Suprapubic skin (tissue), 4 donors: ENCODE results near the gene HLCS. TPM values are rescaled to one million over a fixed set of nuclear protein-coding genes. Genes with fewer than 3 reads are reported as not detected.
"Not testable (repeated sequence)": the region's sequence is repeated elsewhere in the genome, so short reads cannot be mapped to it uniquely, and the experiment has no call there.

Source experiments
- DNase-seq, 2 donors: peaks; one replicate each; pipeline ENCODE4 v3.0.0-alpha.2; 2019; ENCODE audit warnings: low spot score in 2 of 2
- H3K27ac ChIP-seq: fragments of 200-600 bp; sonication (generic); one replicate; pipeline ENCODE4 v1.5.1; 2019
- H3K27me3 ChIP-seq: fragments of 200-600 bp; sonication (generic); one replicate; pipeline ENCODE4 v1.5.1; 2019
- H3K36me3 ChIP-seq: fragments of 200-600 bp; sonication (generic); one replicate; pipeline ENCODE4 v1.5.1; 2019
- H3K4me1 ChIP-seq: fragments of 200-600 bp; sonication (generic); one replicate; pipeline ENCODE4 v1.5.1; 2019
- H3K4me3 ChIP-seq: fragments of 200-600 bp; sonication (generic); one replicate; pipeline ENCODE4 v1.5.1; 2019; ENCODE audit warnings: mild to moderate bottlenecking
- H3K9me3 ChIP-seq: fragments of 200-600 bp; sonication (generic); one replicate; pipeline ENCODE4 v1.5.1; 2019
- EP300 ChIP-seq: sonication (generic); formaldehyde crosslinking; IDR thresholded peaks from one replicate; pipeline ENCODE4 v1.6.1; 2017; ENCODE audit warnings: antibody characterized with exemption
- POLR2A ChIP-seq, 2 donors: fragments of 450-650 bp; IDR thresholded peaks; one replicate each; pipeline ENCODE4 v1.6.1; 2017; ENCODE audit warnings: antibody characterized with exemption in 2 of 2, mild to moderate bottlenecking in 2 of 2, moderate library complexity in 2 of 2
- POLR2AphosphoS5 ChIP-seq, 3 donors: sonication (generic); formaldehyde crosslinking; IDR thresholded peaks; one replicate each; pipeline ENCODE4 v1.6.1; 2017; ENCODE audit warnings: antibody characterized with exemption in 3 of 3
- WGBS: methylation state at CpG from one replicate; pipeline ENCODE4 v1.1.5; 2018; 5-methylcytosine and 5-hydroxymethylcytosine counted together
- total RNA-seq, 4 donors: library from RNA; depleted of rRNA; stranded (reverse); fragments of >200 nt; gene quantifications; one replicate each; pipeline ENCODE4 v1.1.0, GENCODE V29; 2016
- TF ChIP-seq, protein P1 (sequence below), 2 donors: fragments of 200-600 bp in 1 of 2; fragments of 450-650 bp in 1 of 2; sonication (generic) in 1 of 2; IDR thresholded peaks; one replicate each; pipeline ENCODE4 v1.5.1; 2016 to 2019; ENCODE audit warnings: antibody characterized with exemption in 2 of 2, mild to moderate bottlenecking in 1 of 2, moderate library complexity in 1 of 2

HLCS gene
- total RNA-seq, 4 donors from 2014 or later = 8.4 to 16.1 (median 11.5) TPM

DNA sequence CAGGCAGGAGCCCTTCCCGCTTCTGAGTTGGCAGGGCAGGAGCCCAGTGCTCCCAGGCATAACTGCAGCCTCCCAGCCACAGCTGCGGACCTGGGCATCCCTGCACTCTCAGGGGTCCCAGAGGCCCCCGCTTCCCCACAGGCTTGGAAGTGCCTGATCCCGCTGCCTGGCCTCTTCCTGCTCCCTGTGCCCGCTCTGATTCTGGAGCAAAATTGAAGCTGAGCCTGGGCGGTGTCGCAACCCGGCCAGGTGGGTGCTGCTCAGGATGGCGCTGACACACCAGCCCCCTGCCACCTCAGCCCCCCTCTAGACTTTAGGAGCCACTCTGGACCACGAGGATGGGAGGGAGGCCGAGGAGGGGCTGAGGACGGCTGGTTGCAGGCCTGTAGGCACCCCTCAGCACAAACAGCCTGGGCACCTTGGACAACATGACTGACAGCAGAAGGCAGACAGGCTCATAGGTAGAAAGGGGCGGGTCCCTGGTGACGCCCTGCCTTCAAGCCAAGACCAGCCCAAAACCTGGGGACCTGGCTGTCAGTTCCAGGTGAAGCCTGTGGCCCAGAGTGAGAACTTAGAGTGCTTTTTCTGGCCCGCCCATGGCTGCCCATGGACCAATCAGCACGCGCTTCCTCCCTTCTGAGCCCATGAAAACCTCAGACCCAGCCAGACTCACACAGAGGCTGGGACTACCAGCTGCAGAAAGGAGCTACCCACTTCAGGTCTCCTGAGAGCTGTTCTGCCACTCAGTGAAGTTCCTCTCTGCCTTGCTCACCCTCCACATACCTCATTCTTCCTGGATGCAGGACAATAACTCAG lies 7.2 kb downstream of the HLCS start:
- no peaks in the 10 kb centered on the region for H3K4me1 ChIP-seq
- no peaks in the 10 kb centered on the region for H3K9me3 ChIP-seq
- peaks cover 23% of the 10 kb centered on the region for H3K36me3 ChIP-seq
- no peak overlapping the region for H3K27ac ChIP-seq
- TF ChIP-seq EP300 (no peak), POLR2AphosphoS5 (IDR thresholded peaks at IDR 0.05) (no peak), POLR2A (IDR thresholded peaks at IDR 0.05) (no peak)
- TF ChIP-seq, protein P1, sequence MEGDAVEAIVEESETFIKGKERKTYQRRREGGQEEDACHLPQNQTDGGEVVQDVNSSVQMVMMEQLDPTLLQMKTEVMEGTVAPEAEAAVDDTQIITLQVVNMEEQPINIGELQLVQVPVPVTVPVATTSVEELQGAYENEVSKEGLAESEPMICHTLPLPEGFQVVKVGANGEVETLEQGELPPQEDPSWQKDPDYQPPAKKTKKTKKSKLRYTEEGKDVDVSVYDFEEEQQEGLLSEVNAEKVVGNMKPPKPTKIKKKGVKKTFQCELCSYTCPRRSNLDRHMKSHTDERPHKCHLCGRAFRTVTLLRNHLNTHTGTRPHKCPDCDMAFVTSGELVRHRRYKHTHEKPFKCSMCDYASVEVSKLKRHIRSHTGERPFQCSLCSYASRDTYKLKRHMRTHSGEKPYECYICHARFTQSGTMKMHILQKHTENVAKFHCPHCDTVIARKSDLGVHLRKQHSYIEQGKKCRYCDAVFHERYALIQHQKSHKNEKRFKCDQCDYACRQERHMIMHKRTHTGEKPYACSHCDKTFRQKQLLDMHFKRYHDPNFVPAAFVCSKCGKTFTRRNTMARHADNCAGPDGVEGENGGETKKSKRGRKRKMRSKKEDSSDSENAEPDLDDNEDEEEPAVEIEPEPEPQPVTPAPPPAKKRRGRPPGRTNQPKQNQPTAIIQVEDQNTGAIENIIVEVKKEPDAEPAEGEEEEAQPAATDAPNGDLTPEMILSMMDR (IDR thresholded peaks at IDR 0.05) = no peak
- no peak for DNase-seq
- 97% methylated on average over 7 of the region's 17 CpGs for WGBS
- H3K4me3 ChIP-seq = no peak overlapping the region
- H3K27me3 ChIP-seq = no peaks in the 10 kb centered on the region

DNA sequence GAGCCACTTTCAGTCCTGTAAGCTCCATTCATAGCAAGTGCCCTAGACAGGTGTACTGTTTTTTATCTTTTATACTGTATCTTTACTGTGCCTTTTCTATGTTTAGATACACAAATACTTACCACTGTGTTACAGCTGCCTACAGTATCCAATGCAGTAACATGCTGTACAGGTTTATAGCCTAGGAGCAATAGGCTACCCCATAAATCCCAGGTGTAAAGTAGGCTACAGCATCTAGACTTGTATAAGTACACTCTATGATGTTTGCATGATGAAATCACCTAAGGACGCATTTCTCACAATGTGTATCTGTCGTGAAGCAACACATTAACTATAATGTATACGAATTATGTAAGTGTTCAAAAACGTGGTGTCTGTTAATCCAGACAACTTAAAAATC lies 10.7 kb downstream of the HLCS start:
- Histone ChIP-seq H3K4me3 (no peak overlapping the region), H3K27me3 (no peaks in the 10 kb centered on the region), H3K4me1 (no peaks in the 10 kb centered on the region), H3K9me3 (no peaks in the 10 kb centered on the region), H3K36me3 (peaks cover 22% of the 10 kb centered on the region), H3K27ac (no peak overlapping the region)
- no peak for DNase-seq
- TF ChIP-seq, protein P1 (IDR thresholded peaks at IDR 0.05) = no peak
- TF ChIP-seq POLR2AphosphoS5 (IDR thresholded peaks at IDR 0.05) = no peak
- TF ChIP-seq POLR2A (IDR thresholded peaks at IDR 0.05) = no peak
- TF ChIP-seq EP300 = no peak
- WGBS = 93% methylated on average over 4 of the region's 4 CpGs

DNA sequence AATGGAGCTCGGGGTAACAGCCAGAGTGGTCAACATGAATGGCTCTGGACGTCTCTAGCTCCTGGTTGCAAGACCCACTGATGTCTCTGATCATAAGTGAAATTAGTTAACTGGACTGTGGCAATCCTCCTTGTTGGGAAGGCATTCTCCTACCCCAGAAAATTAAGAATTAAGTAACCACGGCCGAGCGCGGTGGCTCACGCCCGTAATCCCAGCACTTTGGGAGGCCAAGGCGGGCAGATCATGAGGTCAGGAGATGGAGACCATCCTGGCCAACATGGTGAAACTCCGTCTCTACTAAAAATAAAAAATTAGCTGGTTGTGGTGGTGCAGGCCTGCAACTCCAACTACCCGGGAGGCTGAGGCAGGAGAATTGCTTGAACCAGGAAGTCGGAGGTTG lies 14.1 kb downstream of the HLCS start:
- H3K4me1 ChIP-seq, H3K4me3 ChIP-seq, H3K27me3 ChIP-seq, DNase-seq, H3K27ac ChIP-seq, H3K9me3 ChIP-seq: not testable (repeated sequence)
- WGBS = 95% methylated on average over 12 of the region's 12 CpGs
- peaks cover 26% of the 10 kb centered on the region for H3K36me3 ChIP-seq

DNA sequence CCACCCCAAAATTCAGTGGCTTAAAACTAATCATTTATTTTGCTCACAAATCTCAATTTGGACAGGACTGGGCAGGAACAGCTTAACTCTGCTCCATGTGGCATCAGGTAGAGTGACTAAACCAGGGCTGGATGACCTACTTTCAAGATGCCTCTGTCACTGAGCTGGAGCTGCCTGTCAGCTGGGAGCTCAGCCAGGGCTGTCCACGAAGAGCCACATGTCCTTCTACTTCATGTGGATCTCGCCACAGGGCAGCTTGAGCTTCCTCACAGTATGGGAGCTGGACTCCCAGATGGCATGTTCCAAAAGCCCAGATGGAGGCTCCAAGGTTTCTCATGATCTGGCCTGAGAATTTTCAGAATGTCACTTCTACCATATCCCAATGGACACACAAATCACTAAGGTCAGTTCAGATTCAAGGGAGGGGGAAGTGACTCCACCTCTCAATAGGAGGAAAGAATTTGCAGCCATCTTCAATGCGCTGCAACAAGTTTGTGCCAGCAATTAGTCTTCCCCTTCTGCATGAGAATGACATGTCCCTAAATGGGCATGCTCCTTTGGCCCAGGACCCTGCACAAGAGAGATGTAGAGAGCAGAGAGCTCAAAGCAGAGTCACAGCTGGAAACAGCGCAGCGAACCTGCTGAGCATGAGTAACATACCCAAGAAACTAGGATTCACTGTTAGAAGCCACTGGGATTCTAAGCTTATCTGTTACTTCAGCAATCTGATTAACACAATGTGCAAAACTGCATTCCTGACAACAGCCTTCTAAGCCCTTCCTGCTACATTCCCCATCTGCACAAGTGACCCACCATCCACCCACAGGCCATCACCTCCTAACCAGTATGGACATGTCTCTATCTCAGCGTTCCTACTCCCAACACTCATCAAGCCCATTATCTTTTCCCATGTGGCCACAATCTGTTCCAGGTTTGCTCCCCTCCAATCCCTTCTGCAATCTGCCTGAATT lies 17.0 kb downstream of the HLCS start:
- DNase-seq = no peak
- 93% methylated on average over 5 of the region's 6 CpGs for WGBS
- Histone ChIP-seq H3K4me1 (no peaks in the 10 kb centered on the region), H3K4me3 (no peak overlapping the region), H3K27me3 (no peaks in the 10 kb centered on the region), H3K36me3 (peaks cover 32% of the 10 kb centered on the region), H3K9me3 (peaks cover 6% of the 10 kb centered on the region), H3K27ac (no peak overlapping the region)
- TF ChIP-seq EP300 (no peak), POLR2AphosphoS5 (IDR thresholded peaks at IDR 0.05) (no peak), POLR2A (IDR thresholded peaks at IDR 0.05) (no peak)
- TF ChIP-seq, protein P1 (IDR thresholded peaks at IDR 0.05) = no peak

DNA sequence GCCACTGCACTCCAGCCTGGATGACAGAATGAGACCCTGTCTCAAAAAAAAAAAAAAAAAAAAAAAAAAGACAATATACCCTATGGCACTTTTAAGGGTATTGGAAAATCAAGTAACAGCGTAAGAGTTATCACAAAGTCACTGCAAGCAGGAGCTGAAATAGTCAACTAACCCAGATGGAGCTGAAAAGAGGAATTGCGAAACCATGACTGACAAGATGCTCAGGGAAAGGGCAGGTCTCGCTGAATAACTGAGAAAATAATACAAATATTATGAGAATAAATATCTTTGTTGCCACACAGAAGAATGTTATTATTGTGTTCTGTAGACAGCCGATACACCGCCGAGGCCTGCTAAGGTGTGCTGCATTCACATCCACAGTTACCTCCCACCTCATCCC lies 17.8 kb downstream of the HLCS start:
- DNase-seq = no peak
- no peaks in the 10 kb centered on the region for H3K4me1 ChIP-seq
- H3K9me3 ChIP-seq = peaks cover 6% of the 10 kb centered on the region
- no peak for TF ChIP-seq POLR2A (IDR thresholded peaks at IDR 0.05)
- TF ChIP-seq POLR2AphosphoS5 (IDR thresholded peaks at IDR 0.05) = no peak
- TF ChIP-seq, protein P1 (IDR thresholded peaks at IDR 0.05) = no peak
- no peak for TF ChIP-seq EP300
- H3K36me3 ChIP-seq = peaks cover 32% of the 10 kb centered on the region
- WGBS = 86% methylated on average over 6 of the region's 6 CpGs
- H3K27me3 ChIP-seq = no peaks in the 10 kb centered on the region
- no peak overlapping the region for H3K4me3 ChIP-seq
- H3K27ac ChIP-seq = no peak overlapping the region
